RWPE2 (cell line): ENCODE results near the gene SMIM22.

Experiments used
- ATAC-seq: fragments of 200-7000 bp; cut with Tn5 transposase; 3 replicates; pipeline ENCODE4 v1.9.1; 2021; ENCODE audit warnings: low read depth
- DNase-seq: peaks from one replicate; pipeline ENCODE4 v3.0.0-alpha.2; 2020; ENCODE audit warnings: low spot score
- H3K27ac ChIP-seq: fragments of 450-650 bp; 2 replicates; pipeline ENCODE4 v1.5.1; 2017; ENCODE audit warnings: mild to moderate bottlenecking; ENCODE audit not compliant: poor library complexity, severe bottlenecking
- H3K27me3 ChIP-seq: fragments of 250-450 bp; sonication (Bioruptor Pico); 2 replicates; pipeline ENCODE4 v1.5.1; 2021; ENCODE audit warnings: mild to moderate bottlenecking, moderate library complexity; ENCODE audit not compliant: insufficient read depth, poor library complexity, severe bottlenecking
- H3K36me3 ChIP-seq: fragments of 250-450 bp; sonication (Bioruptor Pico); 2 replicates; pipeline ENCODE4 v1.5.1; 2020; ENCODE audit warnings: low read depth, mild to moderate bottlenecking, moderate library complexity
- H3K4me1 ChIP-seq: fragments of 250-450 bp; sonication (Bioruptor Pico); 2 replicates; pipeline ENCODE4 v1.5.1; 2021; ENCODE audit warnings: mild to moderate bottlenecking, moderate library complexity; ENCODE audit not compliant: insufficient read depth, poor library complexity, severe bottlenecking
- H3K4me3 ChIP-seq: fragments of 250-450 bp; sonication (Bioruptor Pico); 2 replicates; pipeline ENCODE4 v1.5.1; 2021; ENCODE audit warnings: mild to moderate bottlenecking, moderate library complexity; ENCODE audit not compliant: severe bottlenecking
- H3K9me3 ChIP-seq: fragments of 250-450 bp; sonication (Bioruptor Pico); 2 replicates; pipeline ENCODE4 v1.5.1; 2021; ENCODE audit warnings: mild to moderate bottlenecking, moderate library complexity; ENCODE audit not compliant: severe bottlenecking
- TF ChIP-seq, protein P1 (sequence below): fragments of 450-650 bp; IDR thresholded peaks from one replicate; pipeline ENCODE4 v1.5.1; 2017; ENCODE audit warnings: mild to moderate bottlenecking, moderate library complexity; ENCODE audit not compliant: poor library complexity, severe bottlenecking

SMIM22 gene

DNA sequence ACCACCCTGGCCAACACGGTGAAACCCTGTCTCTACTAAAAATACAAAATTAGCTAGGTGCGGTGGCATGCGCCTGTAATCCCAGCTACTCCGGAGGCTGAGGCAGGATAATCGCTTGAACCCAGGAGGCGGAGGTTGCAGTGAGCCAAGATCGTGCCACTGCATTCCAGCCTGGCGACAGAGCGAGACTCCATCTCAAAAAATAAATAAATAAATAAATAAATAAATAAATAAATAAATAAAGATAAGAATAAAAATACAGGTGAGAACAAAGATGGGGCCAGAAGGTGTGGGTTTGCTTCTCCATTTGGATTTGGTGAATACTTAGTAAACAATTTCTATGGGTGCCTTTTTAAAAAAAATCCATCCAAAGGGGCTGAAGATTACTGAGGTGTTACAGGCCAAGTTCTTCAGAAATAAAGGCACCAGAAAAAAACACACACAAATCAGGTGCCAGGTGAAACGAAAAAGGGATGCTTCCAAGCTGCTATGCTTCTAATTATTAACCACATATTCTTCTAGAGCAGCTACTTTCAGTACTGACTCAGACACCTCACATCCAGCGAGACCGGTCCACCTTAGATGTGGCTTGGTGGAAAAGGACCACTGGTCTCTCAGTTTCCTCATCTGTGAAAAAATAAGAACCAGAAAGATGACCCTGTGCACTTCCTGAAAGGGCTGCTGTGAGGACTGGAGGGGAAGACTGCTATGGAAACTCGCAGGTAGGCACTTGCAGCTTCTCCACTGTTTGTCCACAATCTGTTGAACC, 42.7 kb downstream of the SMIM22 start:
- H3K4me3 ChIP-seq, result no peak overlapping the region
- H3K4me1 ChIP-seq, result no peaks in the 10 kb centered on the region
- TF ChIP-seq, protein P1, sequence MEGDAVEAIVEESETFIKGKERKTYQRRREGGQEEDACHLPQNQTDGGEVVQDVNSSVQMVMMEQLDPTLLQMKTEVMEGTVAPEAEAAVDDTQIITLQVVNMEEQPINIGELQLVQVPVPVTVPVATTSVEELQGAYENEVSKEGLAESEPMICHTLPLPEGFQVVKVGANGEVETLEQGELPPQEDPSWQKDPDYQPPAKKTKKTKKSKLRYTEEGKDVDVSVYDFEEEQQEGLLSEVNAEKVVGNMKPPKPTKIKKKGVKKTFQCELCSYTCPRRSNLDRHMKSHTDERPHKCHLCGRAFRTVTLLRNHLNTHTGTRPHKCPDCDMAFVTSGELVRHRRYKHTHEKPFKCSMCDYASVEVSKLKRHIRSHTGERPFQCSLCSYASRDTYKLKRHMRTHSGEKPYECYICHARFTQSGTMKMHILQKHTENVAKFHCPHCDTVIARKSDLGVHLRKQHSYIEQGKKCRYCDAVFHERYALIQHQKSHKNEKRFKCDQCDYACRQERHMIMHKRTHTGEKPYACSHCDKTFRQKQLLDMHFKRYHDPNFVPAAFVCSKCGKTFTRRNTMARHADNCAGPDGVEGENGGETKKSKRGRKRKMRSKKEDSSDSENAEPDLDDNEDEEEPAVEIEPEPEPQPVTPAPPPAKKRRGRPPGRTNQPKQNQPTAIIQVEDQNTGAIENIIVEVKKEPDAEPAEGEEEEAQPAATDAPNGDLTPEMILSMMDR, result no peak
- H3K27me3 ChIP-seq, result no peaks in the 10 kb centered on the region
- peaks cover 86% of the 10 kb centered on the region for H3K36me3 ChIP-seq
- no peaks in the 10 kb centered on the region for H3K9me3 ChIP-seq
- DNase-seq (no peak), ATAC-seq (no peak)
- H3K27ac ChIP-seq, result no peak overlapping the region

DNA sequence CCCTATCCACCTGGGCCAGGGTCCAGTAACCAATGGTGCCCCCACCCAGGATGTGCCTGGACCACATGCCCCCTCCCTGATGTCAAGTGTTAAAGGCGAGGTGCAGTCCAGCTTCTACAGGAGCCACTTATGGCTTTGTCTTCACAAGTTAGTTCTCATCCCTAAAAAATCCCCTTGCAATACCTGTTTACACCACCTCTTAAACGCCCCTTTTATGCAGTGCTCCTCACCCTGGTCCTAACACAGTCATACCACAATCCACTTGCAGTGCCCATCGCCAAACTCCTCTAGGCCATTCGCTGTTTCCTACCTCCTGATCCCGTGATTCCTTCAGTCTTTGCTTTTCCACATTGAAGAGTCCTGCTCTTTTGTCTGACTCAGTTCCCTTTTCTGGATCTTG, 44.8 kb downstream of the SMIM22 start:
- ATAC-seq, result no peak
- peaks cover 88% of the 10 kb centered on the region for H3K36me3 ChIP-seq

DNA sequence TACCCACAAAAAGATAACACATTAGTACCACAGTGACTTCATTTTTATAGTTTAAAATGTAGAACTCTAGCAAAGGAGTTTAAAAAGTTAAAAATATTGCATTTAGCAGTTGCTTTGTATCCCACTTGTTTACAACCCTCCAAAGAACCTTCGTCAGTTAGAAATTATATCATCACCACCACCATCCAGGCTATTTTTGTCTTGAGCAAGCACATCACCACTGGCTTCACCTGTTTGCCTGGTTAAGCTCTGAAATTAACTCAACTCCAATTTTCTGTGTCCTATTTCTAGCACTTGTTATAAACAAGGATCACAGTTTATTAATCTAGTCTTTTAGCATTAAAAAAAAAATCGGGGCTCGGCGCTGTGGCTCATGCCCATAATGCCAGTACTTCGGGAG, 45.8 kb downstream of the SMIM22 start:
- H3K4me1 ChIP-seq, result peaks cover 5% of the 10 kb centered on the region
- TF ChIP-seq, protein P1, result no peak
- H3K27me3 ChIP-seq, result no peaks in the 10 kb centered on the region
- DNase-seq (no peak), ATAC-seq (no peak)
- H3K4me3 ChIP-seq, result no peak overlapping the region
- H3K27ac ChIP-seq, result no peak overlapping the region
- H3K9me3 ChIP-seq, result no peaks in the 10 kb centered on the region
- H3K36me3 ChIP-seq, result peaks cover 87% of the 10 kb centered on the region

More for the DNA sequence above, 44.8 kb downstream of the SMIM22 start:
- Histone ChIP-seq H3K27ac (no peak overlapping the region), H3K4me3 (no peak overlapping the region), H3K4me1 (no peaks in the 10 kb centered on the region), H3K27me3 (no peaks in the 10 kb centered on the region), H3K9me3 (no peaks in the 10 kb centered on the region)
- DNase-seq, result no peak
- TF ChIP-seq, protein P1, result no peak
